IPS-20b (cell line): ENCODE results near the gene PTCHD1.

Source experiments
- H3K27ac ChIP-seq: one replicate; pipeline ENCODE4 v1.5.1; 2013; ENCODE audit warnings: low read length
- H3K27me3 ChIP-seq: 2 replicates; pipeline ENCODE4 v1.6.1; 2013; ENCODE audit warnings: mild to moderate bottlenecking, low read length, inconsistent platforms; ENCODE audit not compliant: insufficient read depth
- H3K36me3 ChIP-seq: 2 replicates; pipeline ENCODE4 v1.6.1; 2013; ENCODE audit warnings: low read depth, mild to moderate bottlenecking, inconsistent platforms, low read length, moderate library complexity; ENCODE audit not compliant: insufficient read depth
- H3K4me1 ChIP-seq: 2 replicates; pipeline ENCODE4 v1.6.1; 2013; ENCODE audit warnings: mild to moderate bottlenecking, control low read depth, inconsistent platforms, low read length, moderate library complexity; ENCODE audit not compliant: insufficient read depth
- H3K4me3 ChIP-seq: 2 replicates; pipeline ENCODE4 v1.5.1; 2013; ENCODE audit warnings: mild to moderate bottlenecking, low read length, inconsistent platforms
- H3K9ac ChIP-seq: 2 replicates; pipeline ENCODE4 v1.6.1; 2013; ENCODE audit warnings: low read depth, mild to moderate bottlenecking, inconsistent platforms, low read length, moderate library complexity
- H3K9me3 ChIP-seq: 2 replicates; pipeline ENCODE4 v1.6.1; 2013; ENCODE audit warnings: mild to moderate bottlenecking, low read depth, low read length, inconsistent platforms; ENCODE audit not compliant: insufficient read depth

Gene PTCHD1

DNA sequence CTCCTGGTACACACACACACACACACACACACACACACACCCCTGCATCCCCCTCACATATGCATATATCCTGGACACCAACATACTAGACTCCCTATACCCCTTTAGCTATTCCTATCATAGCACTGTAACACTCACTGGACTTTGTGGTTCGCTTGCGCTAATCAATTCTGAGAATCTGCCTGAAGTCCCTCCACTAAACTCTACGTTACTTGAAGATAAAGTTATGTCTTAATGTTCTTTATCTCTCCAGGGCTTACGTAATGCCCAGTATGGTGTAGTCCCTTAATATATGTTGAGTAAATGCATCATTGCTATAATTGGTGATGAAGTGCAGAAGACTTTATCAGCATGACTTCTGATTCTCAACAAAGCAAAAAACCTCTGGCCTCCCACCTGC lies 32.3 kb downstream of the PTCHD1 start:
- Histone ChIP-seq H3K27ac (no peak overlapping the region), H3K27me3 (no peaks in the 10 kb centered on the region), H3K9me3 (no peaks in the 10 kb centered on the region), H3K4me1 (no peaks in the 10 kb centered on the region), H3K4me3 (no peak overlapping the region), H3K9ac (no peak overlapping the region), H3K36me3 (no peaks in the 10 kb centered on the region)

- no peak overlapping the region for H3K4me3 ChIP-seq
- no peak overlapping the region for H3K9ac ChIP-seq
- no peak overlapping the region for H3K27ac ChIP-seq
These were observed 34.4 kb downstream of the PTCHD1 start for GRCh38 chrX:23369027-23369426.

DNA sequence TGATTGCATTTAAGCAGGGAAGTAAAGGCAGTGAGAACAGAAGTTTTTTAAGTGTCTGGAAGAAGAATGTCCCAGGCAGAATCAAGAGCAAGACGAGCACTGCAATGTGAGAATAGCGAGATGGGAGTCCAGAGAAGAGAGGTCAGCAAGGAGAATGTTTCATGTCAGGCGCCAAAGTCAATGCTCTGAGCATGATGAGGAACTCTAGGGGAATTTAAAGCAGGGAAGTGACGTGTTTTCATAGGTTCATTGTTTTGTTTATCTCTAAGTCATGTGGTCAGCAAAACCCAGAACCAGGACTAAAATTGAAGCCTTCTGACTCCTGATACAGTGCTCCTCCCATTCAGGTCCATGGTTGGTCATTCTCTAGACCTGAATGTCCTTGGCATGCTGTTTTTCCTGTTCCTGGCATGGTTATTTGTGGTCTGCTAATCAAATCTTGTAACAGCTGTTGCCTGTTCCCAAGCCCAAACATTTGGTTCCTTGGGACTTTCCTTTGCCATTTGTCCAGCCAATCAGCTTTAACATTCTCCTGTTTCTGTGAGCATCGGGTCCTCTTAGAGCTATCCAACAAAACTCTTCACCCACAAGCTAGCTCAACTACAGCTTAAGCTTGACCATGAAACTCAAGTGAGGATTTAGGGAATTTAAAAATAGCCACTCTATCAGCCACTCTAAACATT lies 37.7 kb downstream of the PTCHD1 start:
- no peak overlapping the region for H3K9ac ChIP-seq
- H3K27me3 ChIP-seq = no peaks in the 10 kb centered on the region
- no peak overlapping the region for H3K4me3 ChIP-seq
- H3K4me1 ChIP-seq = no peaks in the 10 kb centered on the region
- H3K36me3 ChIP-seq = no peaks in the 10 kb centered on the region
- no peaks in the 10 kb centered on the region for H3K9me3 ChIP-seq
- no peak overlapping the region for H3K27ac ChIP-seq

More at GRCh38 chrX:23369027-23369426, 34.4 kb downstream of the PTCHD1 start:
- no peaks in the 10 kb centered on the region for H3K4me1 ChIP-seq
- no peaks in the 10 kb centered on the region for H3K36me3 ChIP-seq
- no peaks in the 10 kb centered on the region for H3K27me3 ChIP-seq
- no peaks in the 10 kb centered on the region for H3K9me3 ChIP-seq

DNA sequence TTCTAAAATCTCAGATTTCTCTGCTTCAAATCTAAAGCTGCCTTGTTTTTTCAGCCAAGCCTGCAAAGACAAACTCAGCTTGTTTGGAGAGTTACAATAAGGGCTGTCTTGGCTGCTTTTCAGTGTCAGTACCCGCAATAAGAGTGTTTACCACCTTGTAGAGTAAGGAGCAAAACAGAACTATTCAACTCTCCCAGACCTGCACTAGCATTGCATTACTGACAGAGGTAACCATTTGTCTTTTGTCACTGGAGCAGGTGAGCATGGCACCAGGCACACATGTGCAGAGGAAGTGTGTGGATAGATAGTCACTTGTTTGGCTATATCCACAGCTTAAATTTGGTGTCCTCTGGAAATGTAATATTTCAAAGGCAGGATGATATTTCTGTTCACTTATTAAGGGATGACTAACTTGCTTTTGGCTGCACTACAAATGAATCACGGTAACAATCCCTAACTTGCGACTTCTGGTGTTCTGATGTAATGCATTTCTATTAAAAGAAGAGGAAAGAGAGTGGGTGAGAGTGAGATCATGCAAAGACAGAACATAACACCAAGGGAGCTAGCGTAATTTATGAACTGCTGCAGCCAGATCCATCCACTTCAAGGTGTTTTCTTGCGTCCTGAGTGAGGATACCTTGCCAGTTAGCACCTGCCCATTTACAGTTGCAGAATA lies 38.6 kb downstream of the PTCHD1 start:
- Histone ChIP-seq H3K27ac (no peak overlapping the region), H3K27me3 (no peaks in the 10 kb centered on the region), H3K9ac (no peak overlapping the region), H3K4me3 (no peak overlapping the region), H3K9me3 (no peaks in the 10 kb centered on the region), H3K4me1 (no peaks in the 10 kb centered on the region), H3K36me3 (no peaks in the 10 kb centered on the region)

- no peak overlapping the region for H3K9ac ChIP-seq
- H3K27me3 ChIP-seq = no peaks in the 10 kb centered on the region
- H3K4me1 ChIP-seq = no peaks in the 10 kb centered on the region
- no peak overlapping the region for H3K4me3 ChIP-seq
- H3K27ac ChIP-seq = no peak overlapping the region
- H3K36me3 ChIP-seq = no peaks in the 10 kb centered on the region
- H3K9me3 ChIP-seq = no peaks in the 10 kb centered on the region
These were observed 39.6 kb downstream of the PTCHD1 start for GRCh38 chrX:23374291-23374690.

GRCh38 chrX:23376581-23376980 lies 41.9 kb downstream of the PTCHD1 start:
- H3K27me3 ChIP-seq = no peaks in the 10 kb centered on the region
- H3K4me3 ChIP-seq = no peak overlapping the region
- no peaks in the 10 kb centered on the region for H3K36me3 ChIP-seq
- H3K9me3 ChIP-seq = no peaks in the 10 kb centered on the region
- peaks cover 9% of the 10 kb centered on the region; the same call in 1 of the 2 replicates for H3K4me1 ChIP-seq
- H3K9ac ChIP-seq = no peak overlapping the region
- H3K27ac ChIP-seq = no peak overlapping the region

DNA sequence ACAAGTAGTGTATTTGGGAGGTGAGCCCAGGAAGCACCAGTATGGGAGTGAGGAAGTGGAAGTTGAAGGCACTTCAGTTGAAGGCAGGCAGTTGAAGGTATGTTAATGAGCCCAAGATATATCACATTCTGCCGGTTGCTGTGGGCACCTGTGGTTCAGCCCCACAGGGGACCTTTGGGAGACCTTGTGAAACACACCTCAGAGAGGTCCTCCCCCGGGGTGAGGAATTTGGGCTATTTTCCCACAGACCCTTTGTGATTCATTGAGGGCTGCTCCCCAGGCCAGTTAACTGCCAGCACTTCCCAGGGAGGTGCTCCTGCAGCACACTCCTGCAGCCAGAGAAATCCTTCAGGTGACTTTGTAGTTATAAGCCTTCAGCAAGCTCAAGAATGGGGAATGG lies 45.9 kb downstream of the PTCHD1 start:
- H3K27me3 ChIP-seq = no peaks in the 10 kb centered on the region
- no peaks in the 10 kb centered on the region for H3K36me3 ChIP-seq
- H3K27ac ChIP-seq = no peak overlapping the region
- no peak overlapping the region for H3K4me3 ChIP-seq
- peaks cover 9% of the 10 kb centered on the region; the same call in 1 of the 2 replicates for H3K4me1 ChIP-seq
- no peaks in the 10 kb centered on the region for H3K9me3 ChIP-seq
- H3K9ac ChIP-seq = no peak overlapping the region

GRCh38 chrX:23381099-23382087 lies 46.7 kb downstream of the PTCHD1 start:
- Histone ChIP-seq H3K36me3 (no peaks in the 10 kb centered on the region), H3K4me3 (no peak overlapping the region), H3K4me1 (peaks cover 9% of the 10 kb centered on the region; the same call in 1 of the 2 replicates), H3K27me3 (no peaks in the 10 kb centered on the region), H3K9ac (no peak overlapping the region), H3K27ac (no peak overlapping the region), H3K9me3 (no peaks in the 10 kb centered on the region)

DNA sequence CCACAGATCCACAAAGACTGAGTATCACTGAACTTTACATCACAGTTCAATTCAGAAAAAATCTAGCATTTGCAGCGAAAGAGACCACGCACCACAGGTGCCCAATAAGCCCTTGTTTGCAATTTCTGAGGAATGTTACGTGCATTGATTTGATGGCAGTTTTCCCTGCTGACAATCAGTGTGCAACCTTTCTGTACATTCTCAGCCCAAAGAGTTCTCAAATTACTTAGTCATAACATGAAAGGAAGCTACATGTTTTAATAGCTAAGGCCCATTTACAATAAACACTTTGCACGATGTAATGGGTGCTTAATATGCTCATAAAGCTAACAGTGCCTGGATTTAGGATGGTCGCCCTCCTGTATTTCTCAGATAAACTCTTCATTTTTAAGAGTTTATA lies 47.9 kb downstream of the PTCHD1 start:
- Histone ChIP-seq H3K4me3 (no peak overlapping the region), H3K27me3 (no peaks in the 10 kb centered on the region), H3K4me1 (peaks cover 9% of the 10 kb centered on the region; the same call in 1 of the 2 replicates), H3K36me3 (no peaks in the 10 kb centered on the region), H3K9ac (no peak overlapping the region), H3K9me3 (no peaks in the 10 kb centered on the region), H3K27ac (no peak overlapping the region)

DNA sequence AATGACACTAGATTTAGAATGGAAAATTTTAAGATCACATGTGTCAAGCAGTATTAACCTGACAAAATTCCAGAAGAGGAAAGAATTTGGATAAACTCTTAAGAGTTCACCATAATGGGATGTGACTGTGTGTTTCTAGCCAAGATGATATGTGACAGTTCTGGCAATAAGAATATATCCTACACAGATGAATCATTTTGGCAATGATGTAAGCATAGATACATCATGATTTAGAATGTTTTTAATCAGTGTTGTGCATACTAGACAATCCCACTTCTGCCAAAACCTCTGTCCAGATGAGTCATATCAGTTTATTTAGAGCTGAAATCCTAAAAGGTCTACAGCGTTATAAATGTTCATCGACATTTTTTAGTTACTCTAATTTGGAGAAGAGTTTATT lies 48.8 kb downstream of the PTCHD1 start:
- Histone ChIP-seq H3K9ac (no peak overlapping the region), H3K36me3 (no peaks in the 10 kb centered on the region), H3K27me3 (no peaks in the 10 kb centered on the region), H3K4me3 (no peak overlapping the region), H3K4me1 (peaks cover 9% of the 10 kb centered on the region; the same call in 1 of the 2 replicates), H3K27ac (no peak overlapping the region), H3K9me3 (no peaks in the 10 kb centered on the region)

DNA sequence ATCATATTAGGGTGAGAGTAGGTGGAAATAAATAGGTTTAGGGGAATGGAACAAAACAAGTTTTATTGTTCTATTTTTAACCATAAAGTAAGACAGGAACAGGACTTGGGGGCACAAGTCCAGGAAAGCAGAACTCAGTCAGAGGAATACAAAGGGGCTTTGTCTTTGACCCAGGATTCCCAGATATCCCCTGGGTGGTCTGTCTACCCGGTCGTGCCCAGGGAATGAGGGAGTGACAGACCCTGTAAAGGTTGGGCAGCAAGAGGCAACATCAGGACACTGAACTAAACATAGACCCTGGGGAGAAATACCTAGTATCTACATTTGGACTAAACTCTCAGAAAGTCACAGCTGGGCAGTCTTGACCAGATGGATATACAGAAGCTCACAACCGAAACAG lies 50.6 kb downstream of the PTCHD1 start:
- Histone ChIP-seq H3K9ac (no peak overlapping the region), H3K27ac (no peak overlapping the region), H3K9me3 (no peaks in the 10 kb centered on the region), H3K36me3 (no peaks in the 10 kb centered on the region), H3K27me3 (no peaks in the 10 kb centered on the region), H3K4me3 (no peak overlapping the region), H3K4me1 (peaks cover 8% of the 10 kb centered on the region; the same call in 1 of the 2 replicates)
